Measurements from ENCODE around the gene PRKG2.
"Not testable (repeated sequence)": the region's sequence is repeated elsewhere in the genome, so short reads cannot be mapped to it uniquely, and the experiment has no call there.

Gene PRKG2

DNA sequence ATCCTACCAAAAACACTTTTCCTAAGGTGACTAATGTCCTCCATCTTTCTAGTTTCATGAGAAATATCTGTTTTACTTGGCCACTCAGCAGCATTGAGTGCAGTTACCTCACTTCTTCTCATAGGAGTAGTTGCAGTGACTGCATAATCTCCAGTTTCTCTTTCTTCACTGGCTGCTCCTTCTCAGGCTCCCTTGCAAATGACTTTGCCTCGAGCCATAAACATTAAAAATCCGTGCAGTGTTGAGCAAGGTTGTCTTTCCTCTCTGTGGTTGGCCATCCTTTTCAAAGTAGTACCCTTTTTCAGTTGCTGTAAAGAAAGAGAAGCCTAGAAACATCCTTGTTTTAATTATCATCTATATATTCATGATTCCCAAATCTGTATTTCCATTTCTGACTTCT is 10.2 kb upstream of the PRKG2 start:
- TF ChIP-seq CTCF (IDR thresholded peaks at IDR 0.05; ENCODE audit: low read depth, low read length), result no peak

GRCh38 chr4:81222082-81222472 is 7.1 kb upstream of the PRKG2 start:
- not testable (repeated sequence) for H3K4me3 ChIP-seq (ENCODE audit: low read depth, low read length)

More for the DNA sequence above, 10.2 kb upstream of the PRKG2 start:
- H3K4me3 ChIP-seq (ENCODE audit: low read depth, low read length), result no peak overlapping the region

- H3K4me3 ChIP-seq (ENCODE audit: low read depth, low read length), result no peak overlapping the region
- no peak for TF ChIP-seq CTCF (IDR thresholded peaks at IDR 0.05; ENCODE audit: low read depth, low read length)
These were observed 6.5 kb upstream of the PRKG2 start for GRCh38 chr4:81221303-81222081.

GRCh38 chr4:81220271-81220670 is 5.2 kb upstream of the PRKG2 start:
- TF ChIP-seq CTCF (IDR thresholded peaks at IDR 0.05; ENCODE audit: low read depth, low read length), result no peak
- H3K4me3 ChIP-seq (ENCODE audit: low read depth, low read length), result no peak overlapping the region

DNA sequence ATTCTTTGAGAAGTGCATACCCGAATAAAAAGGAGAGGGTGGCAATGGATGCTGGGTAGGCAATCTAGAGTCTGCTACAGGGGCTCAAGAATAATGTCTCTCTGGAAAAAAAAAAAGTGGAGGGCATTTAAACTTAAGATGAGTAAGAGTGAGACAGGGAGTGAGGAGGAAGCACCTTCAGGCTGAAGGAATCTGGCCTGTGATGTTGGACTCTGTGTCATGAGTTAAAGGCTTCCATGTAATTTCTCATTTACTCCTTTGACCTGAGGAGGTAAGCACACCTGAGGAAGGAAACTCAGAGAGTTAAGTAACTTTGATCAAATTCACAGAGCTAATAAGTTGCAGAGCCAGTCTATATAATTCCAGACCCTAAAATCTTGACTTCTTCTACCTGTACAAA is 3.2 kb upstream of the PRKG2 start:
- TF ChIP-seq CTCF (IDR thresholded peaks at IDR 0.05; ENCODE audit: low read depth, low read length), result no peak
- H3K4me3 ChIP-seq (ENCODE audit: low read depth, low read length), result no peak overlapping the region

DNA sequence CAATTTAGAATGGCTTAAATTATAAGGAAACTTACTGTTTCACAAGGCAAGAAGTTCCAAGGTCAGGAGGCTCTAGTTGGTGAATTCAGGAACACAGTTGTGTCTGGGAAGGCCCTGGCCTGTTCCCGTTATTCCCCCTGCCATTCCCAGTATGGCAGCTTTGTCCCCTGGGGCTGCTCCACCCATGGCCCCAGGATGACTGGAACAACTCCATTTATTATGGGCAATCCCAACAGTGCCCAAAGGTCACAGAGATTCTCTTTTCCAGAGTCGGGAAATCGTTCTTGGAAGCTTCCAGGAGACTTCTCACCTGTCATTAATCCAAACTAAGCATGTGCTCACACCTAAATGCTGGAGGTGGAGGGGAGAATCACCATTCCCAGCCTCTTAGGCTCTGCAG is 2.8 kb upstream of the PRKG2 start:
- H3K4me3 ChIP-seq (ENCODE audit: low read depth, low read length), result no peak overlapping the region
- TF ChIP-seq CTCF (IDR thresholded peaks at IDR 0.05; ENCODE audit: low read depth, low read length), result no peak

- peak overlapping the region; percentile 73 for H3K4me3 ChIP-seq (ENCODE audit: low read depth, low read length)
- no peak for TF ChIP-seq CTCF (IDR thresholded peaks at IDR 0.05; ENCODE audit: low read depth, low read length)
These were observed 909 bp upstream of the PRKG2 start for GRCh38 chr4:81215931-81216330.

Measured in WI38 (cell line).